NCI-H460 (cell line): ENCODE data around the gene UBE2G2. TPM values are rescaled to one million over a fixed set of nuclear protein-coding genes. Genes with fewer than 3 reads are reported as not detected.

ENCODE experiments used
- DNase-seq: peaks from one replicate; pipeline ENCODE4 v3.0.0-alpha.2; 2016; ENCODE audit warnings: low read depth; ENCODE audit errors: extremely low read depth
- total RNA-seq: library from RNA; depleted of rRNA; stranded (reverse); fragments of >200 nt; shearing (Covaris generic); gene quantifications from 2 replicates; pipeline ENCODE4 v1.2.3, GENCODE V29; 2014

Gene UBE2G2
- total RNA-seq, 1 experiment from 2014 or later = 76.3 TPM

GRCh38 chr21:44792702-44793591, 8.7 kb downstream of the UBE2G2 start:
- DNase-seq = peak; percentile 46

- DNase-seq = no peak
These were observed 9.6 kb downstream of the UBE2G2 start for GRCh38 chr21:44791993-44792392.

GRCh38 chr21:44791246-44791645, 10.4 kb downstream of the UBE2G2 start:
- no peak for DNase-seq

- DNase-seq = no peak
These were observed 11.3 kb downstream of the UBE2G2 start for GRCh38 chr21:44790368-44790767.

GRCh38 chr21:44789880-44790279, 11.7 kb downstream of the UBE2G2 start:
- DNase-seq = no peak

- no peak for DNase-seq
These were observed 15.8 kb downstream of the UBE2G2 start for GRCh38 chr21:44785620-44786335.

GRCh38 chr21:44784810-44785209, 16.8 kb downstream of the UBE2G2 start:
- DNase-seq = no peak

- no peak for DNase-seq
These were observed 18.5 kb downstream of the UBE2G2 start for GRCh38 chr21:44783020-44783696.

GRCh38 chr21:44780767-44781459, 20.7 kb downstream of the UBE2G2 start:
- DNase-seq = no peak

- no peak for DNase-seq
These were observed 21.5 kb downstream of the UBE2G2 start for GRCh38 chr21:44780137-44780502.

GRCh38 chr21:44779417-44780136, 22.0 kb downstream of the UBE2G2 start:
- no peak for DNase-seq

- no peak for DNase-seq
These were observed 22.6 kb downstream of the UBE2G2 start for GRCh38 chr21:44778983-44779382.

GRCh38 chr21:44778499-44778911, 23.1 kb downstream of the UBE2G2 start:
- DNase-seq = no peak

GRCh38 chr21:44778094-44778493, 23.5 kb downstream of the UBE2G2 start:
- peak; percentile 26 for DNase-seq

- no peak for DNase-seq
These were observed 26.6 kb downstream of the UBE2G2 start for GRCh38 chr21:44774972-44775371.

- no peak for DNase-seq
These were observed 28.2 kb downstream of the UBE2G2 start for GRCh38 chr21:44773291-44773932.

- no peak for DNase-seq
These were observed 29.6 kb downstream of the UBE2G2 start for GRCh38 chr21:44771896-44772525.

- no peak for DNase-seq
These were observed 33.5 kb downstream of the UBE2G2 start for GRCh38 chr21:44767834-44768831.
